H1 (cell line): ENCODE measurements around the gene IRAK3. TPM values are rescaled to one million over a fixed set of nuclear protein-coding genes. Genes with fewer than 3 reads are reported as not detected.

Experiments
- CTCF ChIA-PET: fragments of 300-600 bp; sonication (Branson Sonifier 250); formaldehyde crosslinking; loops from one replicate; lab custom pipeline; 2021; ENCODE audit not compliant: partially characterized antibody; lab: Charles Lee
- POLR2A ChIA-PET: fragments of 300-600 bp; sonication (Branson Sonifier 250); formaldehyde crosslinking; loops from one replicate; lab custom pipeline; 2021; ENCODE audit warnings: inconsistent platforms; ENCODE audit not compliant: partially characterized antibody; lab: Charles Lee
- DNase-seq, 2 experiments: peaks; one replicate each; pipeline versions ENCODE4 v3.0.0 to v3.0.0-alpha.2; 2010 to 2022; ENCODE audit warnings: low spot score in 2 of 2, low read depth in 1 of 2, mixed read lengths in 1 of 2
- FAIRE-seq: peaks from 2 replicates; lab custom pipeline; 2011; peaks lifted over from hg19 to GRCh38; lab: Jason Lieb, UNC
- H2AFZ ChIP-seq: 2 replicates; pipeline ENCODE4 v1.8.1; 2012; ENCODE audit warnings: low read length, inconsistent platforms
- H2AK5ac ChIP-seq: 2 replicates; pipeline ENCODE4 v1.6.1; 2013; ENCODE audit warnings: low read depth, low read length
- H2BK120ac ChIP-seq: replicated peaks from 2 replicates; pipeline ENCODE3; 2013; ENCODE audit warnings: low read depth, low read length, inconsistent platforms
- H2BK12ac ChIP-seq: 2 replicates; pipeline ENCODE4 v1.6.1; 2013; ENCODE audit warnings: low read depth, low read length
- H2BK15ac ChIP-seq: 2 replicates; pipeline ENCODE4 v1.6.1; 2013; ENCODE audit warnings: low read length
- H2BK20ac ChIP-seq: 2 replicates; pipeline ENCODE4 v1.6.1; 2013; ENCODE audit warnings: low read length
- H2BK5ac ChIP-seq: 2 replicates; pipeline ENCODE4 v1.6.1; 2013; ENCODE audit warnings: low read depth, low read length
- H3K14ac ChIP-seq: 2 replicates; pipeline ENCODE4 v1.6.1; 2013; ENCODE audit warnings: inconsistent platforms; ENCODE audit not compliant: insufficient read length
- H3K18ac ChIP-seq: 2 replicates; pipeline ENCODE4 v1.6.1; 2013; ENCODE audit warnings: low read length; ENCODE audit errors: extremely low read depth
- H3K23ac ChIP-seq: 2 replicates; pipeline ENCODE4 v1.6.1; 2013; ENCODE audit warnings: inconsistent platforms; ENCODE audit not compliant: insufficient read length
- H3K23me2 ChIP-seq: 2 replicates; pipeline ENCODE4 v1.6.1; 2013; ENCODE audit warnings: low read depth, low read length
- H3K27ac ChIP-seq: 2 replicates; pipeline ENCODE4 v1.6.1; 2011; ENCODE audit warnings: low read depth, low read length, inconsistent platforms
- H3K27me3 ChIP-seq, 4 experiments: replicated peaks in 1 of 4; 1 replicate in 1 of 4; 2 replicates in 3 of 4; pipeline versions ENCODE4 v1.6.1 to v1.8.1; 2011 to 2013; ENCODE audit warnings: low read length in 3 of 4, mild to moderate bottlenecking in 3 of 4, inconsistent platforms in 2 of 4, mixed read lengths in 2 of 4, moderate library complexity in 1 of 4; ENCODE audit not compliant: control insufficient read depth in 3 of 4, insufficient read depth in 3 of 4; ENCODE audit errors: extremely low read depth in 1 of 4
- H3K36me3 ChIP-seq, 4 experiments: 2 replicates each; pipeline versions ENCODE4 v1.6.1 to v1.8.1; 2011 to 2013; ENCODE audit warnings: mild to moderate bottlenecking in 4 of 4, low read length in 3 of 4, moderate library complexity in 2 of 4, control low read depth in 1 of 4, inconsistent platforms in 1 of 4; ENCODE audit not compliant: insufficient read depth in 4 of 4, control insufficient read depth in 2 of 4
- H3K4ac ChIP-seq: replicated peaks from 2 replicates; pipeline ENCODE3; 2013; ENCODE audit warnings: low read length, low read depth, mixed read lengths, inconsistent platforms; ENCODE audit not compliant: insufficient read length
- H3K4me1 ChIP-seq, 4 experiments: replicated peaks in 1 of 4; 1 replicate in 1 of 4; 2 replicates in 3 of 4; pipeline versions ENCODE4 v1.6.1 to v1.8.1; 2011 to 2013; ENCODE audit warnings: low read length in 3 of 4, inconsistent platforms in 2 of 4, mixed read lengths in 1 of 4; ENCODE audit not compliant: insufficient read depth in 4 of 4, control insufficient read depth in 3 of 4
- H3K4me2 ChIP-seq, 2 experiments: 2 replicates each; pipeline versions ENCODE4 v1.6.1 to v1.8.1; 2011 to 2013; ENCODE audit warnings: low read depth in 2 of 2, low read length in 2 of 2, control low read depth in 1 of 2, inconsistent platforms in 1 of 2, mild to moderate bottlenecking in 1 of 2; ENCODE audit not compliant: insufficient read depth in 1 of 2
- H3K4me3 ChIP-seq, 4 experiments: fragments of 200-600, 300-600 bp in 1 of 4; sonication (generic), shearing (Covaris generic), sonication (Bioruptor Twin) in 1 of 4; 2 replicates each; pipeline versions ENCODE4 v1.5.1 to v1.8.1; 2011 to 2016; ENCODE audit warnings: low read length in 4 of 4, low read depth in 3 of 4, control low read depth in 2 of 4, inconsistent platforms in 2 of 4, mild to moderate bottlenecking in 2 of 4, mixed read lengths in 1 of 4, moderate library complexity in 1 of 4; ENCODE audit not compliant: insufficient read depth in 2 of 4; ENCODE audit errors: extremely low read depth in 1 of 4
- H3K56ac ChIP-seq: replicated peaks from 2 replicates; pipeline ENCODE3; 2013; ENCODE audit warnings: low read depth, mild to moderate bottlenecking, mixed read lengths, low read length, inconsistent platforms; ENCODE audit not compliant: insufficient read length
- H3K79me1 ChIP-seq: 2 replicates; pipeline ENCODE4 v1.6.1; 2013; ENCODE audit warnings: low read depth, low read length, control low read depth
- H3K79me2 ChIP-seq, 2 experiments: 2 replicates each; pipeline versions ENCODE4 v1.6.1 to v1.8.1; 2012 to 2013; ENCODE audit warnings: low read length in 2 of 2, mild to moderate bottlenecking in 2 of 2, inconsistent platforms in 1 of 2; ENCODE audit not compliant: insufficient read depth in 2 of 2, control insufficient read depth in 1 of 2
- H3K9ac ChIP-seq, 4 experiments: replicated peaks in 1 of 4; 1 replicate in 1 of 4; 2 replicates in 3 of 4; pipeline versions ENCODE4 v1.6.1 to v1.8.1; 2011 to 2013; ENCODE audit warnings: low read depth in 3 of 4, low read length in 3 of 4, control low read depth in 2 of 4, mild to moderate bottlenecking in 2 of 4, moderate library complexity in 2 of 4, inconsistent platforms in 1 of 4; ENCODE audit errors: extremely low read depth in 1 of 4
- H3K9me3 ChIP-seq, 2 experiments: 2 replicates each; pipeline versions ENCODE4 v1.6.1 to v1.8.1; 2012 to 2013; ENCODE audit warnings: mild to moderate bottlenecking in 2 of 2, moderate library complexity in 2 of 2, control low read depth in 1 of 2, inconsistent platforms in 1 of 2, low read depth in 1 of 2, low read length in 1 of 2, mixed read lengths in 1 of 2; ENCODE audit not compliant: insufficient read depth in 2 of 2
- H4K20me1 ChIP-seq, 2 experiments: replicated peaks in 1 of 2; 2 replicates each; pipeline versions ENCODE3 to v1.8.1; 2011 to 2013; ENCODE audit warnings: inconsistent platforms in 2 of 2, low read length in 2 of 2, mild to moderate bottlenecking in 1 of 2; ENCODE audit not compliant: insufficient read depth in 2 of 2, control insufficient read depth in 1 of 2
- H4K5ac ChIP-seq: 2 replicates; pipeline ENCODE4 v1.6.1; 2013; ENCODE audit warnings: low read length, low read depth, mixed read lengths, inconsistent platforms; ENCODE audit not compliant: insufficient read length
- H4K8ac ChIP-seq: 2 replicates; pipeline ENCODE4 v1.8.0; 2013; ENCODE audit warnings: mild to moderate bottlenecking, moderate library complexity, low read length, inconsistent platforms; ENCODE audit not compliant: insufficient read depth; ENCODE audit errors: extremely low read depth
- H4K91ac ChIP-seq: replicated peaks from 2 replicates; pipeline ENCODE3; 2013; ENCODE audit warnings: low read length, mixed read lengths, inconsistent platforms; ENCODE audit not compliant: insufficient read length
- BACH1 ChIP-seq: IDR thresholded peaks from 2 replicates; pipeline ENCODE4 v1.6.1; 2012; ENCODE audit warnings: low read length, improper control_type of control experiment
- BRCA1 ChIP-seq: IDR thresholded peaks from 2 replicates; pipeline ENCODE4 v1.6.1; 2012; ENCODE audit warnings: low read depth, low read length, improper control_type of control experiment
- EGR1 ChIP-seq: IDR thresholded peaks from 2 replicates; pipeline ENCODE4 v1.6.1; 2011; ENCODE audit warnings: low read depth, low read length, borderline replicate concordance
- HDAC2 ChIP-seq, 2 experiments: fragments of 300-600 bp in 1 of 2; sonication (generic) in 1 of 2; IDR thresholded peaks; 2 replicates each; pipeline ENCODE4 v1.6.1; 2011 to 2012; ENCODE audit warnings: low read depth in 2 of 2, low read length in 2 of 2, mild to moderate bottlenecking in 2 of 2, moderate library complexity in 2 of 2, borderline replicate concordance in 1 of 2, inconsistent platforms in 1 of 2
- NRF1 ChIP-seq: IDR thresholded peaks from 2 replicates; pipeline ENCODE4 v1.6.1; 2011; ENCODE audit warnings: mild to moderate bottlenecking, low read depth, low read length, improper control_type of control experiment
- POLR2AphosphoS5 ChIP-seq: IDR thresholded peaks from 2 replicates; pipeline ENCODE4 v1.6.1; 2011; ENCODE audit warnings: low read depth, low read length
- POU5F1 ChIP-seq: IDR thresholded peaks from 2 replicates; pipeline ENCODE4 v1.6.1; 2011; ENCODE audit warnings: low read depth, mild to moderate bottlenecking, low read length, moderate library complexity
- RAD21 ChIP-seq, 2 experiments: IDR thresholded peaks in 1 of 2; conservative IDR thresholded peaks in 1 of 2; 2 replicates each; pipeline ENCODE4 v1.6.1; 2011; ENCODE audit warnings: low read depth in 2 of 2, low read length in 2 of 2, improper control_type of control experiment in 1 of 2, inconsistent platforms in 1 of 2, mild to moderate bottlenecking in 1 of 2, moderate library complexity in 1 of 2
- SAP30 ChIP-seq: fragments of 300-600 bp; sonication (generic); IDR thresholded peaks from 2 replicates; pipeline ENCODE4 v1.7.1; 2012; ENCODE audit warnings: low read length, moderate library complexity, mild to moderate bottlenecking, inconsistent platforms; ENCODE audit not compliant: insufficient read depth, insufficient replicate concordance
- SIN3A ChIP-seq, 2 experiments: IDR thresholded peaks in 1 of 2; conservative IDR thresholded peaks in 1 of 2; 2 replicates each; pipeline ENCODE4 v1.6.1; 2011 to 2012; ENCODE audit warnings: low read length in 2 of 2, improper control_type of control experiment in 1 of 2, low read depth in 1 of 2, mild to moderate bottlenecking in 1 of 2
- SIX5 ChIP-seq: IDR thresholded peaks from 2 replicates; pipeline ENCODE4 v1.6.1; 2011; ENCODE audit warnings: mild to moderate bottlenecking, low read depth, low read length
- TEAD4 ChIP-seq: IDR thresholded peaks from 2 replicates; pipeline ENCODE4 v1.6.1; 2012; ENCODE audit warnings: low read depth, low read length, inconsistent platforms, mixed read lengths
- WGBS, 2 experiments: shearing (Covaris generic) in 1 of 2; methylation state at CpG; one replicate each; pipeline versions ENCODE4 v1.1.6 to v1.1.7; 2013 to 2015; ENCODE audit warnings: low lambda C conversion rate in 2 of 2, mixed read lengths in 2 of 2, inconsistent platforms in 1 of 2, low coverage in 1 of 2, missing lambda C conversion rate in 1 of 2; ENCODE audit not compliant: insufficient replicate concordance in 2 of 2, insufficient coverage in 1 of 2, insufficient read length in 1 of 2; ENCODE audit errors: extremely low coverage in 1 of 2, missing lambda C conversion rate in 1 of 2; 5-methylcytosine and 5-hydroxymethylcytosine counted together
- polyA plus RNA-seq, 7 experiments: library from polyadenylated mRNA; depleted of rRNA in 3 of 7; stranded (reverse) in 5 of 7; unstranded in 2 of 7; fragments of >200 nt in 5 of 7; fragments of 200-250 nt in 2 of 7; gene quantifications; 1 replicate in 5 of 7; 2 replicates in 1 of 7; 4 replicates in 1 of 7; pipeline versions ENCODE4 v1.2.1 to v1.2.3, GENCODE V29; 2011 to 2013; ENCODE audit warnings: missing spikeins in 2 of 7, mixed read lengths in 2 of 7
- total RNA-seq: library from RNA; stranded (reverse); fragmentation: NEBNext Ultra II Directional; extraction: Animal tissue kit (Norgen Biotek cat#: 25700); gene quantifications from 2 replicates; pipeline ENCODE4 v1.2.1, GENCODE V29; 2021
- TF ChIP-seq, protein P1 (sequence below): IDR thresholded peaks from 2 replicates; pipeline ENCODE4 v1.6.1; 2011; ENCODE audit warnings: low read depth, mild to moderate bottlenecking, low read length; ENCODE audit not compliant: insufficient read depth

Gene IRAK3
- total and polyA plus RNA-seq, 2 of the 8 experiments (the other 6 are each of a cell fraction or from before 2014, with no cell fraction given), result 0.51 to 2.2 TPM

DNA sequence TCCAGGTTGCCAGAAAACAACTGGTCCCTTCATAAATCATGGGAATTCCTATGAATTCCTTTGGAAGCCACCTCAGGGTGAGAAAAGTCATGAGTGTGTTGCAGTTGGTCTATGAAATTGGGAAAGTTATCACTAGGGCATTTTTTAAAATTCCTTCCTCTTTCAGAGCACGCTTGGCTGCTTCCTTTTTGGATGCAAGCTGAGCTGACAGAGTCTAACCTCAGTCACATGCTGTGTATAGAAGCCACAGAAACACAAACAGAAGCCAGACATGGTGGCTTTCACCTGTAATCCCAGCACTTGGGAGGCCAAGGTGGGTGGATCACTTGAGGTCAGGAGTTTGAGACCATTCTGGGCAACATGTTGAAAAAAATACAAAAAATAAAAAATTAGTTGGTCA, 91.5 kb downstream of the IRAK3 start:
- H3K36me3 ChIP-seq, result no peaks in the 10 kb centered on the region
- H2BK5ac ChIP-seq, result no peak overlapping the region
- no peaks in the 10 kb centered on the region for H3K23me2 ChIP-seq
- ChIA-PET CTCF (interaction anchor here (0.6 to 2.4 kb wide), 4 partner anchors 127 to 980 kb away, joined by 3 to 9 read pairs (median 3); no protein-coding TSS in a partner anchor), POLR2A (no interaction called here)
- H2BK12ac ChIP-seq, result no peak overlapping the region
- H4K91ac ChIP-seq, result no peak overlapping the region
- H3K27ac ChIP-seq, result no peak overlapping the region
- no peak overlapping the region for H3K4me2 ChIP-seq
- no peak overlapping the region for H3K9ac ChIP-seq
- no peak overlapping the region for H3K4me3 ChIP-seq
- no peak overlapping the region for H3K14ac ChIP-seq
- no peak for DNase-seq
- H2BK20ac ChIP-seq, result no peak overlapping the region
- no peaks in the 10 kb centered on the region for H3K79me1 ChIP-seq
- FAIRE-seq, result no peak
- H3K4ac ChIP-seq, result no peak overlapping the region
- no peak overlapping the region for H2AFZ ChIP-seq
- no peak overlapping the region for H3K56ac ChIP-seq
- no peaks in the 10 kb centered on the region for H3K27me3 ChIP-seq
- no peak overlapping the region for H3K18ac ChIP-seq
- no peaks in the 10 kb centered on the region for H3K79me2 ChIP-seq
- H2BK15ac ChIP-seq, result no peak overlapping the region
- no peak overlapping the region for H2BK120ac ChIP-seq
- WGBS, 2 experiments, result 80% methylated on average over 1 of the region's 1 CpG; no CpG with 5 or more reads in 1 of the 2 experiments
- H3K4me1 ChIP-seq, result no peaks in the 10 kb centered on the region
- no peak overlapping the region for H4K5ac ChIP-seq
- no peak overlapping the region for H4K8ac ChIP-seq
- no peak overlapping the region for H2AK5ac ChIP-seq
- no peak overlapping the region for H3K23ac ChIP-seq
- peaks cover 3 to 4% of the 10 kb centered on the region in 2 experiments; a peak in 1 of 4 replicates for H3K9me3 ChIP-seq
- H4K20me1 ChIP-seq, result no peaks in the 10 kb centered on the region
- TF ChIP-seq, protein P1, sequence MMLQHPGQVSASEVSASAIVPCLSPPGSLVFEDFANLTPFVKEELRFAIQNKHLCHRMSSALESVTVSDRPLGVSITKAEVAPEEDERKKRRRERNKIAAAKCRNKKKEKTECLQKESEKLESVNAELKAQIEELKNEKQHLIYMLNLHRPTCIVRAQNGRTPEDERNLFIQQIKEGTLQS, result no peak
- no peak for TF ChIP-seq EGR1
- no peak for TF ChIP-seq HDAC2 (IDR thresholded peaks at IDR 0.05; ENCODE audit: borderline replicate concordance in 1 of 2, low read depth in 2 of 2, low read length in 2 of 2)
- TF ChIP-seq POLR2AphosphoS5, result no peak
- no peak for TF ChIP-seq RAD21 (IDR thresholded peaks at IDR 0.05 in 1 of 2, conservative IDR thresholded peaks at IDR 0.05 in 1 of 2; ENCODE audit: low read depth in 2 of 2, low read length in 2 of 2)
- TF ChIP-seq SIN3A (conservative IDR thresholded peaks at IDR 0.05 in 1 of 2, IDR thresholded peaks at IDR 0.05 in 1 of 2; ENCODE audit: low read depth in 1 of 2, low read length in 2 of 2), result no peak
- no peak for TF ChIP-seq SAP30
- TF ChIP-seq BRCA1, result no peak
- TF ChIP-seq SIX5, result no peak
- TF ChIP-seq NRF1, result no peak
- no peak for TF ChIP-seq BACH1
- TF ChIP-seq POU5F1, result no peak
- no peak for TF ChIP-seq TEAD4
